H1 (cell line): ENCODE data around the gene RGS9. TPM values are rescaled to one million over a fixed set of nuclear protein-coding genes. Genes with fewer than 3 reads are reported as not detected.
"Not testable (repeated sequence)": the region's sequence is repeated elsewhere in the genome, so short reads cannot be mapped to it uniquely, and the experiment has no call there.

ENCODE experiments used
- CTCF ChIA-PET: fragments of 300-600 bp; sonication (Branson Sonifier 250); formaldehyde crosslinking; loops from one replicate; lab custom pipeline; 2021; ENCODE audit not compliant: partially characterized antibody; lab: Charles Lee
- POLR2A ChIA-PET: fragments of 300-600 bp; sonication (Branson Sonifier 250); formaldehyde crosslinking; loops from one replicate; lab custom pipeline; 2021; ENCODE audit warnings: inconsistent platforms; ENCODE audit not compliant: partially characterized antibody; lab: Charles Lee
- DNase-seq, 2 experiments: peaks; one replicate each; pipeline versions ENCODE4 v3.0.0 to v3.0.0-alpha.2; 2010 to 2022; ENCODE audit warnings: low spot score in 2 of 2, low read depth in 1 of 2, mixed read lengths in 1 of 2
- FAIRE-seq: peaks from 2 replicates; lab custom pipeline; 2011; peaks lifted over from hg19 to GRCh38; lab: Jason Lieb, UNC
- H2AFZ ChIP-seq: 2 replicates; pipeline ENCODE4 v1.8.1; 2012; ENCODE audit warnings: low read length, inconsistent platforms
- H2AK5ac ChIP-seq: 2 replicates; pipeline ENCODE4 v1.6.1; 2013; ENCODE audit warnings: low read depth, low read length
- H2BK120ac ChIP-seq: replicated peaks from 2 replicates; pipeline ENCODE3; 2013; ENCODE audit warnings: low read depth, low read length, inconsistent platforms
- H2BK12ac ChIP-seq: 2 replicates; pipeline ENCODE4 v1.6.1; 2013; ENCODE audit warnings: low read depth, low read length
- H2BK15ac ChIP-seq: 2 replicates; pipeline ENCODE4 v1.6.1; 2013; ENCODE audit warnings: low read length
- H2BK20ac ChIP-seq: 2 replicates; pipeline ENCODE4 v1.6.1; 2013; ENCODE audit warnings: low read length
- H2BK5ac ChIP-seq: 2 replicates; pipeline ENCODE4 v1.6.1; 2013; ENCODE audit warnings: low read depth, low read length
- H3K14ac ChIP-seq: 2 replicates; pipeline ENCODE4 v1.6.1; 2013; ENCODE audit warnings: inconsistent platforms; ENCODE audit not compliant: insufficient read length
- H3K18ac ChIP-seq: 2 replicates; pipeline ENCODE4 v1.6.1; 2013; ENCODE audit warnings: low read length; ENCODE audit errors: extremely low read depth
- H3K23ac ChIP-seq: 2 replicates; pipeline ENCODE4 v1.6.1; 2013; ENCODE audit warnings: inconsistent platforms; ENCODE audit not compliant: insufficient read length
- H3K23me2 ChIP-seq: 2 replicates; pipeline ENCODE4 v1.6.1; 2013; ENCODE audit warnings: low read depth, low read length
- H3K27ac ChIP-seq: 2 replicates; pipeline ENCODE4 v1.6.1; 2011; ENCODE audit warnings: low read depth, low read length, inconsistent platforms
- H3K27me3 ChIP-seq, 4 experiments: replicated peaks in 1 of 4; 1 replicate in 1 of 4; 2 replicates in 3 of 4; pipeline versions ENCODE4 v1.6.1 to v1.8.1; 2011 to 2013; ENCODE audit warnings: low read length in 3 of 4, mild to moderate bottlenecking in 3 of 4, inconsistent platforms in 2 of 4, mixed read lengths in 2 of 4, moderate library complexity in 1 of 4; ENCODE audit not compliant: control insufficient read depth in 3 of 4, insufficient read depth in 3 of 4; ENCODE audit errors: extremely low read depth in 1 of 4
- H3K36me3 ChIP-seq, 4 experiments: 2 replicates each; pipeline versions ENCODE4 v1.6.1 to v1.8.1; 2011 to 2013; ENCODE audit warnings: mild to moderate bottlenecking in 4 of 4, low read length in 3 of 4, moderate library complexity in 2 of 4, control low read depth in 1 of 4, inconsistent platforms in 1 of 4; ENCODE audit not compliant: insufficient read depth in 4 of 4, control insufficient read depth in 2 of 4
- H3K4ac ChIP-seq: replicated peaks from 2 replicates; pipeline ENCODE3; 2013; ENCODE audit warnings: low read length, low read depth, mixed read lengths, inconsistent platforms; ENCODE audit not compliant: insufficient read length
- H3K4me1 ChIP-seq, 4 experiments: replicated peaks in 1 of 4; 1 replicate in 1 of 4; 2 replicates in 3 of 4; pipeline versions ENCODE4 v1.6.1 to v1.8.1; 2011 to 2013; ENCODE audit warnings: low read length in 3 of 4, inconsistent platforms in 2 of 4, mixed read lengths in 1 of 4; ENCODE audit not compliant: insufficient read depth in 4 of 4, control insufficient read depth in 3 of 4
- H3K4me2 ChIP-seq, 2 experiments: 2 replicates each; pipeline versions ENCODE4 v1.6.1 to v1.8.1; 2011 to 2013; ENCODE audit warnings: low read depth in 2 of 2, low read length in 2 of 2, control low read depth in 1 of 2, inconsistent platforms in 1 of 2, mild to moderate bottlenecking in 1 of 2; ENCODE audit not compliant: insufficient read depth in 1 of 2
- H3K4me3 ChIP-seq, 4 experiments: fragments of 200-600, 300-600 bp in 1 of 4; sonication (generic), shearing (Covaris generic), sonication (Bioruptor Twin) in 1 of 4; 2 replicates each; pipeline versions ENCODE4 v1.5.1 to v1.8.1; 2011 to 2016; ENCODE audit warnings: low read length in 4 of 4, low read depth in 3 of 4, control low read depth in 2 of 4, inconsistent platforms in 2 of 4, mild to moderate bottlenecking in 2 of 4, mixed read lengths in 1 of 4, moderate library complexity in 1 of 4; ENCODE audit not compliant: insufficient read depth in 2 of 4; ENCODE audit errors: extremely low read depth in 1 of 4
- H3K56ac ChIP-seq: replicated peaks from 2 replicates; pipeline ENCODE3; 2013; ENCODE audit warnings: low read depth, mild to moderate bottlenecking, mixed read lengths, low read length, inconsistent platforms; ENCODE audit not compliant: insufficient read length
- H3K79me1 ChIP-seq: 2 replicates; pipeline ENCODE4 v1.6.1; 2013; ENCODE audit warnings: low read depth, low read length, control low read depth
- H3K79me2 ChIP-seq, 2 experiments: 2 replicates each; pipeline versions ENCODE4 v1.6.1 to v1.8.1; 2012 to 2013; ENCODE audit warnings: low read length in 2 of 2, mild to moderate bottlenecking in 2 of 2, inconsistent platforms in 1 of 2; ENCODE audit not compliant: insufficient read depth in 2 of 2, control insufficient read depth in 1 of 2
- H3K9ac ChIP-seq, 4 experiments: replicated peaks in 1 of 4; 1 replicate in 1 of 4; 2 replicates in 3 of 4; pipeline versions ENCODE4 v1.6.1 to v1.8.1; 2011 to 2013; ENCODE audit warnings: low read depth in 3 of 4, low read length in 3 of 4, control low read depth in 2 of 4, mild to moderate bottlenecking in 2 of 4, moderate library complexity in 2 of 4, inconsistent platforms in 1 of 4; ENCODE audit errors: extremely low read depth in 1 of 4
- H3K9me3 ChIP-seq, 2 experiments: 2 replicates each; pipeline versions ENCODE4 v1.6.1 to v1.8.1; 2012 to 2013; ENCODE audit warnings: mild to moderate bottlenecking in 2 of 2, moderate library complexity in 2 of 2, control low read depth in 1 of 2, inconsistent platforms in 1 of 2, low read depth in 1 of 2, low read length in 1 of 2, mixed read lengths in 1 of 2; ENCODE audit not compliant: insufficient read depth in 2 of 2
- H4K20me1 ChIP-seq, 2 experiments: replicated peaks in 1 of 2; 2 replicates each; pipeline versions ENCODE3 to v1.8.1; 2011 to 2013; ENCODE audit warnings: inconsistent platforms in 2 of 2, low read length in 2 of 2, mild to moderate bottlenecking in 1 of 2; ENCODE audit not compliant: insufficient read depth in 2 of 2, control insufficient read depth in 1 of 2
- H4K5ac ChIP-seq: 2 replicates; pipeline ENCODE4 v1.6.1; 2013; ENCODE audit warnings: low read length, low read depth, mixed read lengths, inconsistent platforms; ENCODE audit not compliant: insufficient read length
- H4K8ac ChIP-seq: 2 replicates; pipeline ENCODE4 v1.8.0; 2013; ENCODE audit warnings: mild to moderate bottlenecking, moderate library complexity, low read length, inconsistent platforms; ENCODE audit not compliant: insufficient read depth; ENCODE audit errors: extremely low read depth
- H4K91ac ChIP-seq: replicated peaks from 2 replicates; pipeline ENCODE3; 2013; ENCODE audit warnings: low read length, mixed read lengths, inconsistent platforms; ENCODE audit not compliant: insufficient read length
- WGBS, 2 experiments: shearing (Covaris generic) in 1 of 2; methylation state at CpG; one replicate each; pipeline versions ENCODE4 v1.1.6 to v1.1.7; 2013 to 2015; ENCODE audit warnings: low lambda C conversion rate in 2 of 2, mixed read lengths in 2 of 2, inconsistent platforms in 1 of 2, low coverage in 1 of 2, missing lambda C conversion rate in 1 of 2; ENCODE audit not compliant: insufficient replicate concordance in 2 of 2, insufficient coverage in 1 of 2, insufficient read length in 1 of 2; ENCODE audit errors: extremely low coverage in 1 of 2, missing lambda C conversion rate in 1 of 2; 5-methylcytosine and 5-hydroxymethylcytosine counted together
- polyA plus RNA-seq, 7 experiments: library from polyadenylated mRNA; depleted of rRNA in 3 of 7; stranded (reverse) in 5 of 7; unstranded in 2 of 7; fragments of >200 nt in 5 of 7; fragments of 200-250 nt in 2 of 7; gene quantifications; 1 replicate in 5 of 7; 2 replicates in 1 of 7; 4 replicates in 1 of 7; pipeline versions ENCODE4 v1.2.1 to v1.2.3, GENCODE V29; 2011 to 2013; ENCODE audit warnings: missing spikeins in 2 of 7, mixed read lengths in 2 of 7
- total RNA-seq: library from RNA; stranded (reverse); fragmentation: NEBNext Ultra II Directional; extraction: Animal tissue kit (Norgen Biotek cat#: 25700); gene quantifications from 2 replicates; pipeline ENCODE4 v1.2.1, GENCODE V29; 2021

Gene RGS9
- total and polyA plus RNA-seq, 2 of the 8 experiments (the other 6 are each of a cell fraction or from before 2014, with no cell fraction given), result 8.9 to 20.5 TPM

- H3K4me3 ChIP-seq, H3K4me1 ChIP-seq, H3K14ac ChIP-seq, H2BK120ac ChIP-seq, H2BK15ac ChIP-seq, DNase-seq, H4K8ac ChIP-seq, H3K23ac ChIP-seq, H3K56ac ChIP-seq, H3K27ac ChIP-seq, H3K18ac ChIP-seq, H2BK20ac ChIP-seq, H3K36me3 ChIP-seq, H2AK5ac ChIP-seq, POLR2A ChIA-PET, H4K20me1 ChIP-seq, H2BK5ac ChIP-seq, FAIRE-seq, H3K9ac ChIP-seq, H3K79me2 ChIP-seq, H3K23me2 ChIP-seq, H2BK12ac ChIP-seq, H3K79me1 ChIP-seq, H3K9me3 ChIP-seq, H4K91ac ChIP-seq, H3K4me2 ChIP-seq, H3K4ac ChIP-seq, H4K5ac ChIP-seq, H2AFZ ChIP-seq, H3K27me3 ChIP-seq: not testable (repeated sequence)
- WGBS, 2 experiments, result 93% methylated on average over 1 of the region's 2 CpGs; no CpG with 5 or more reads in 1 of the 2 experiments
- CTCF ChIA-PET, result interaction anchor here (0.6 to 2.2 kb wide), 3 partner anchors 68 to 102 kb away, joined by 3 to 10 read pairs (median 3); no protein-coding TSS in a partner anchor
These were observed 40.8 kb upstream of the RGS9 start for GRCh38 chr17:65096382-65096781.
